ENCODE data around the gene CEP72. TPM values are rescaled to one million over a fixed set of nuclear protein-coding genes. Genes with fewer than 3 reads are reported as not detected.

CEP72 gene
- total and polyA plus RNA-seq, 11 donors = 0.58 to 4.1 (median 1.6) TPM

DNA sequence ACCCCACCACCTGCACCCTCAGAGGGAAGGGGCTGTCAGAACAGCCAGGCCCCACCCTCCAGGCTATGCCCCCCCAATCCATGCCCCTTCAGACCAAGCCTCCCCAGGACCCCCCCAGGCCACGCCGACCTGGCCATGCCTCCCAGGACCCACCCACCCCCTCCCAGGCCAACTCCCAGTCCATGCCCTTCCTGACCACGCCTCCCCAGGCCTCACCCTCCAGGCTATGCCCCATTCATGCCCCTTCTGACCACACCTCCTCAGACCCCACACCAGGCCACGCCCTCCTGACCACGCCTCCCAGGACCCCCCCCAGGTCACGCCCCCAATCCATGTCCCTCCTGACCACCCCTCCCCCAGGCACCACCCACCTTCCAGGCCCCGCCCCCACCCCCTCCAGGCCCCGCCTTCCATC is 53.4 kb downstream of the CEP72 start:
- Histone ChIP-seq H3K4me1 (peaks cover 0 to 6% (median 0%) of the 10 kb centered on the region in 12 donors), H3K36me3 (peaks cover 0 to 46% (median 20%) of the 10 kb centered on the region in 9 donors), H3K4me3 (no peak overlapping the region), H3K9me3 (no peaks in the 10 kb centered on the region), H3K27me3 (no peaks in the 10 kb centered on the region), H3K27ac (no peak overlapping the region)
- no peak for ATAC-seq
- WGBS, 4 donors = 87 to 97% (median 93%) methylated on average over 8 of the region's 8 CpGs
- intact Hi-C loops (cut with DNase I) = no loop called here
- TF ChIP-seq, protein P1, sequence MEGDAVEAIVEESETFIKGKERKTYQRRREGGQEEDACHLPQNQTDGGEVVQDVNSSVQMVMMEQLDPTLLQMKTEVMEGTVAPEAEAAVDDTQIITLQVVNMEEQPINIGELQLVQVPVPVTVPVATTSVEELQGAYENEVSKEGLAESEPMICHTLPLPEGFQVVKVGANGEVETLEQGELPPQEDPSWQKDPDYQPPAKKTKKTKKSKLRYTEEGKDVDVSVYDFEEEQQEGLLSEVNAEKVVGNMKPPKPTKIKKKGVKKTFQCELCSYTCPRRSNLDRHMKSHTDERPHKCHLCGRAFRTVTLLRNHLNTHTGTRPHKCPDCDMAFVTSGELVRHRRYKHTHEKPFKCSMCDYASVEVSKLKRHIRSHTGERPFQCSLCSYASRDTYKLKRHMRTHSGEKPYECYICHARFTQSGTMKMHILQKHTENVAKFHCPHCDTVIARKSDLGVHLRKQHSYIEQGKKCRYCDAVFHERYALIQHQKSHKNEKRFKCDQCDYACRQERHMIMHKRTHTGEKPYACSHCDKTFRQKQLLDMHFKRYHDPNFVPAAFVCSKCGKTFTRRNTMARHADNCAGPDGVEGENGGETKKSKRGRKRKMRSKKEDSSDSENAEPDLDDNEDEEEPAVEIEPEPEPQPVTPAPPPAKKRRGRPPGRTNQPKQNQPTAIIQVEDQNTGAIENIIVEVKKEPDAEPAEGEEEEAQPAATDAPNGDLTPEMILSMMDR (IDR thresholded peaks at IDR 0.05) = no peak
- no peak for TF ChIP-seq POLR2A (IDR thresholded peaks at IDR 0.05)
- peak in 2 of 5 donors; percentile 6 to 7 for DNase-seq

DNA sequence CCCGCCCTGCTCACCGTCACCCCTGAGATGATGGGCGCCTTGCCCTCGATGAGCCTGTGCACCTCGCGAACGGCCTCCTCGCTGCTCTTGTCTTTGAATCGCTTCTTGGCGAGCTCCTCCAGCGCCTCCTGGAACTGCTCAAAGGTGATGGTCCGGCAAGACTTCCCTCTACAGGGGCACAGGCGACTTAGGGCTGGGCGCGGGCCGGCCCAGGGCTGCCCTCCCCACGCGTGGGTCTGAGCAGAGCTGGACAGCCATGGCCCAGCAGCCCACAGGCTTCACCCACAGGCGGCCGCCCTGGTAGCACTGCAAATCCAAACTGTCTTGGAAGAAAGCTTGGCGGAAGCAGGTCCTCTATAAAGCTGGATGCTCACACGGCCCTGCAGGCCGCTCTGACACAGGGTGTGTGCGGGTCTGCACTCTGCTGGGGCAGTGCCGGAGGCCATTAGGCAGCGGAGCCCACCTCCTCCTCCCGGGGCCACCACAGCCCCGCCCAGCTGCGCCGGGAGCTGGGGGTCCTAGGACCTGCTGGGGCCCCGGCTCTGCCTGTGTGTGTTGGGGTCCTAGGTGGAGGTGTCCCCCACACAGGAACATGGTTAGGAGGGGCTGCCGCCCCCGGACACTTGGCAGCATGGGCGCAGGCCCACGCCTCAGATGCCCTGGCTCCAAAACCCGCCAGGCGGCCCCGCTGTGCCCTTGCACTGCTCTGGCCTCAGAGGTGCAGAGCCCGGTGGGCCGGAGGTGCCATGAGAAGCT is 54.0 kb downstream of the CEP72 start:
- peaks cover 0 to 42% (median 16%) of the 10 kb centered on the region in 9 donors for H3K36me3 ChIP-seq
- peak in 3 of 5 donors; percentile 5 to 17 (median 15) for DNase-seq

DNA sequence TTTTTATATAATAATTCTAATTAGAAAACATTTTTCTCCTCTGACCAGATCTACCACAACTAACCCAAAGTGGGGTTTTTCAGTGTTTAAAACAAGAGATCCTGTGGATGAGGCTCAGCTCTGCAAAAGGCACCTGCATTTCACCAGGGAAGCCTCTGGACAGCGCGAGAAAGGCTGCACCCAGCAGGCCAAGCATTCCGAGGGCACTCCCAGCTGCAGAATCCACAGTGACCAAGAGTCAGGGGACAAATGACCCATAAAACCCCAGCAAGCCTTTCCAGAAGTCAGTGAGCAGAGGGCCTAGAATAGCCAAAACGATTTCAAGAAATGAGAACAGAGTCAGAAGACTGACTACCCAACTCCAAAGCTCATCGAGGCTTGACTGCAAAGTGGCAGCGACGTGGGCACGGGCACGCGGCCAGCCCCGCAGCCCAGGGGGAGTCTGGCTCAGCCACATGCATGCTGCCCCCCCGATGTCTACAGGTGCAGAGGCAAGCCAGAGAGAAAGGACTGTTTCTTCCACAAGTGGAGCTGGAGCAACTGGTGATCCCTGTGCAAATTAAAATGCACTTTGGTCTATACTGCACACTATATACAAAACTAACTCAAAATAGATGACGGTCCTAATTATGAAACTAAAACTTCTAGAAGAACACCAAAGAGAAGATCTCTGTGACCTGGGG is 54.8 kb downstream of the CEP72 start:
- ATAC-seq (no peak), DNase-seq (peak in 2 of 5 donors; percentile 9 to 11)
- Histone ChIP-seq H3K27me3 (peaks cover 0 to 2% (median 0%) of the 10 kb centered on the region in 9 donors), H3K4me3 (no peak overlapping the region), H3K27ac (no peak overlapping the region), H3K9me3 (no peaks in the 10 kb centered on the region), H3K4me1 (peaks cover 0 to 16% (median 8%) of the 10 kb centered on the region in 12 donors), H3K36me3 (peaks cover 0 to 34% (median 16%) of the 10 kb centered on the region in 9 donors)
- intact Hi-C loops (cut with DNase I) = no loop called here
- no peak for TF ChIP-seq POLR2A (IDR thresholded peaks at IDR 0.05)
- TF ChIP-seq, protein P1 (IDR thresholded peaks at IDR 0.05) = no peak
- WGBS, 4 donors = 92 to 94% (median 94%) methylated on average over 13 of the region's 13 CpGs

More for the DNA sequence above, 54.0 kb downstream of the CEP72 start:
- Histone ChIP-seq H3K27me3 (no peaks in the 10 kb centered on the region), H3K9me3 (no peaks in the 10 kb centered on the region), H3K27ac (no peak overlapping the region), H3K4me3 (no peak overlapping the region), H3K4me1 (peaks cover 0 to 8% (median 0%) of the 10 kb centered on the region in 12 donors)
- 94 to 96% (median 95%) methylated on average over 25 to 40 of the region's 40 CpGs for WGBS, 4 donors
- TF ChIP-seq, protein P1 (IDR thresholded peaks at IDR 0.05) = no peak
- no peak for TF ChIP-seq POLR2A (IDR thresholded peaks at IDR 0.05)
- intact Hi-C loops (cut with DNase I) = no loop called here
- ATAC-seq = no peak

Data from heart left ventricle (tissue), 16 donors.